C4-2B (cell line): ENCODE measurements around the gene FHIT.

Source experiments
- CTCF ChIP-seq: fragments of 450-650 bp; conservative IDR thresholded peaks from 2 replicates; pipeline ENCODE4 v1.5.1; 2017; ENCODE audit warnings: mild to moderate bottlenecking
- ZFX ChIP-seq: fragments of 450-650 bp; IDR thresholded peaks from 2 replicates; pipeline ENCODE4 v1.6.1; 2017

- TF ChIP-seq CTCF (no peak), ZFX (no peak)
These were observed 819.7 kb downstream of the FHIT start for GRCh38 chr3:60431599-60431958.
